Fibroblast of skin of right biceps (primary cell): Measurements from ENCODE around the gene NOXA1.
"Not testable (repeated sequence)": the region's sequence is repeated elsewhere in the genome, so short reads cannot be mapped to it uniquely, and the experiment has no call there.

ENCODE experiments used
- DNase-seq: peaks from one replicate; pipeline ENCODE4 v3.0.0-alpha.2; 2013

Gene NOXA1

GRCh38 chr9:137406876-137407589 is 16.2 kb upstream of the NOXA1 start:
- peak; percentile 53 for DNase-seq

GRCh38 chr9:137407590-137408300 is 15.4 kb upstream of the NOXA1 start:
- no peak for DNase-seq

GRCh38 chr9:137408651-137409405 is 14.4 kb upstream of the NOXA1 start:
- no peak for DNase-seq

GRCh38 chr9:137409515-137409914 is 13.7 kb upstream of the NOXA1 start:
- DNase-seq, result no peak

GRCh38 chr9:137410236-137410890 is 12.8 kb upstream of the NOXA1 start:
- DNase-seq, result not testable (repeated sequence)

GRCh38 chr9:137410891-137411249 is 12.3 kb upstream of the NOXA1 start:
- DNase-seq, result no peak

- DNase-seq, result no peak
These were observed 11.9 kb upstream of the NOXA1 start for GRCh38 chr9:137411260-137411644.

- DNase-seq, result peak; percentile 88
These were observed 11.4 kb upstream of the NOXA1 start for GRCh38 chr9:137411645-137412380.

- no peak for DNase-seq
These were observed 10.8 kb upstream of the NOXA1 start for GRCh38 chr9:137412431-137412830.

GRCh38 chr9:137415451-137415850 is 7.7 kb upstream of the NOXA1 start:
- DNase-seq, result no peak

- DNase-seq, result no peak
These were observed 7.1 kb upstream of the NOXA1 start for GRCh38 chr9:137416006-137416562.

- no peak for DNase-seq
These were observed 6.5 kb upstream of the NOXA1 start for GRCh38 chr9:137416563-137417151.

GRCh38 chr9:137417161-137418021 is 5.8 kb upstream of the NOXA1 start:
- no peak for DNase-seq

GRCh38 chr9:137421838-137422603 is 1.2 kb upstream of the NOXA1 start:
- no peak for DNase-seq

GRCh38 chr9:137423514-137424291 is 510 bp downstream of the NOXA1 start:
- DNase-seq, result no peak

- DNase-seq, result no peak
These were observed 3.0 kb downstream of the NOXA1 start for GRCh38 chr9:137426018-137426681.

- DNase-seq, result no peak
These were observed 4.5 kb downstream of the NOXA1 start for GRCh38 chr9:137427454-137428310.

GRCh38 chr9:137428311-137428630 is 5.1 kb downstream of the NOXA1 start:
- no peak for DNase-seq
